IPS-11a (cell line): ENCODE results near the gene PDE6D.

Experiments
- H3K4me3 ChIP-seq: one replicate; pipeline ENCODE4 v1.5.1; 2013; ENCODE audit warnings: low read depth, low read length, control low read depth

PDE6D gene

DNA sequence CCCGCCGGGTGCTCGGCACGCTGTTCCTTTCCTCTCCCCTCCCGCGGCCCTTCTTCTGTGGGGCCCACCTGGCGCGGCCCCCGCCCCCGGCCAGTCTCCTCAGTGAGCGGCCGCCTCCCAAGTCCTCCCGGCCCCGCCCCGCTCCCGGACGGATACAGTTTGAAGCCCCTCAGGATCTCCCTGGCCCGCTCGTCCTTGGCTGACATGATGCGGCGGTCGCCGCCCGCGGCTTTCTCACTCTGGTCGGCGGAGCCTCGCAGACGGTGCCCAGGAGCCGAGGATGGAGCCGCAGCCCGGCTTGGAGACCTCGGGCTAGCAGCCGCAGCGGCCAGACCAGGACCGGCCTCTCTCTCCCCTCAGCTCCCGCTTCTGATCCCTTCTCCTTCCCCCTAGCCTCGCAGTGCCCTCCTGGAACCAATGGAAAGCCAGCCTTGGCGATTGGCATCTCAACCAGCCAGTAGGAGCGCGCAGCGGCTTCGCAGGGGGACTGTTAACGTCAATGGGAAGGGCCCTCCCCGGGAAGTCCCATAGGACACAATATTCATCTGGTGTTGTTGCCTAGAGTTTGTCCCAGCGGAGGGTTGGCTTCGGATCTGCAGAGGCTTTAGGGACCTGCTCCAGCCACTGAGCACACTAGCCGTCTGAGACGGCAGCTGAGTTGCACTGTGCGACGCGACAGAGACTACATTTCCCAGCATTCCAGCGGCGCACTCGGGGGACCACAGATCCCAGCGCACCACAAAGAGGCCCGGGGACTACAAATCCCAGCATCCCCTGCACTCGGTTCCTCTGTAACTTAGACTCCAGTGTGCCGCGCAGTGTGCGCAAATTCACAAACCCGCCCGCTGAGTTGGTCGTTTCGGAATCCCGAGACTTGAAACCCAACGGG lies at the start of gene PDE6D:
Gene PDE6D, minus strand, starts transcription at position 374 of the 889 bp plus-strand sequence. Its CDS starts 168 bp downstream, at position 206.
- H3K4me3 ChIP-seq = peak within 1 kb of the TSS; percentile 76

GRCh38 chr2:231821908-231822307 lies 40.8 kb upstream of the PDE6D start:
- H3K4me3 ChIP-seq = no peak overlapping the region

DNA sequence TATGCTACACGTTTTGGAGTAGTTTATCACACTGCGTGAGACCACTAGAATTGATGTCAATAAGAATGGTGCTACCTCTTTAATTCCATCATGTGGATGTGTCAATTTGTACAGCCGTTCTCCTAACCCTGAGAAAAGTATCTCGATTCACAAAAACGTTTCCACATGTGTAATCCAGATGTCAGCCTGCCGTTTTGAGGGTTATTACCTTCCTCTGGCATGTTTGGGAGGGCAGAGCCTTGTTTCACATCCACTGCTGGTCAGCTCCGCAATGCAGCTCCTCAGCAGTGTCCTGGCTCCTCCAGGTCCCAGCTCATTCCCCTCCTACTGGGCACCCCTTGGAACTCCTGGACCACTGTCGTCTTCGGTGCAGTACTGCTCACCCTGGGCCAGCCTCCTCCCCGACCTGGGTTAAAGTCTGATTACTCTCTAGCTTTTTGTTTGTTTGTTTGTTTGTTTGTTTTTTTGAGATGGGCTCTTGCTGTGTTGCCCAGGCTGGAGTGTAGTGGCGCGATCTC lies 39.8 kb upstream of the PDE6D start:
- no peak overlapping the region for H3K4me3 ChIP-seq

DNA sequence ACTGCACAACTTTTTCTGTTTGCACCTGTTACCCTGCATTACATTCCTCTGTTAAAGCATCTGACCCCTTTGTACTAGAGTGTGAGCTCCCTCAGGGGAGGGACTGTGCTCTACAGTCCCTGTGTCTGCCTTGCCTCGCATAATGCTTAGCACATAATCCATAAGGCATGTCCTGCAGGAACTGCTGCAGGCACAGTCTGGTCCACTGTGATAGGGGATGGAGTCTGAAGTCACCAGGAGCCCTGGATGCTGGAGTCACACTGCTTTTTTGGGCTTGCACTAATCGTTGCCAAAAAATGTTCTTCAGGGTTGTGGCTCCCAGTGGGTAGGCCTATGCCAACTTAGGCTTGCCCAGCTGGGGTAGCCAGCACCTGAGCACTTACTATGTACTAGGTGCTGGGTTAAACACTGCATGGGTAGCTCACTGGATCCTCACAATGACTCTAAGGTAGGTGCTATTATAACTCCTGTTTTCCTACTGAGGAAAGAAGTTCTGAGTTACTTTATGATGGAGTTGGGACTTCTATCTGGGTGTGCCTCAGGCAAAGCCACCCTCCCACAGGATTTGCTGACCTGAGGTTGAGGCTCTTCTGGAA lies 38.5 kb upstream of the PDE6D start:
- H3K4me3 ChIP-seq = no peak overlapping the region

DNA sequence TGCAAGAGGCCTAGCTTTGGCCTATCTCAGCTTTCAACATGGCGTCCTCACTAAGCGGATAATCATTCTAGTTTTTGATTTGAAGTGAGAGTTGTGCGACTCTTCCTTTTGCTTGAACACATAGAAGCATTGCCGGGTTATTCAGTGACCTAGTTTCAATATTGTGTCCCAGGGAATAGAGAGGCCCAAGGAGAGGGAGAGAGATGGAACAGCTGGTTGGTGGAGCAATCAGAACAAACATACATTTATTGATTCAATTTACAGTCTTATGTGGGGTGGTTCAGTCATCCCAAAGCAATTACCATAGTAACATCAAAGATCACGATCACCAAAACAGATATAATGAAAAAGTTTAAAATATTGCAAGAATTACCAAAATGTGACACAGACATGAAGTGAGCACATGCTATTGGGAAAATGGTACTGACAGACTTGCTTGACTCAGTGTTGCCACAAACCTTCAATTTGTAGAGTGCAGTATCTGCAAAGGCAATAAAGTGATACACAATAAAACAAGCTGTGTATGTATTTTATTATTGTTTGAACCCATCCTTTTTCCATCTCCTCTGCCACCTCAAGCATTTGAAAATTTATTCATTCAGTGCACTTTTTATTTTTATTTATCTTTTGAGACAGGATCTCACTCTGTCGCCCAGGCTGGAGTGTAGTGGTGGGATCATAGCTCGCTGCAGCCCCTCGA lies 35.4 kb upstream of the PDE6D start:
- H3K4me3 ChIP-seq = no peak overlapping the region

GRCh38 chr2:231810905-231811304 lies 29.8 kb upstream of the PDE6D start:
- no peak overlapping the region for H3K4me3 ChIP-seq

GRCh38 chr2:231807020-231807419 lies 25.9 kb upstream of the PDE6D start:
- H3K4me3 ChIP-seq = no peak overlapping the region

DNA sequence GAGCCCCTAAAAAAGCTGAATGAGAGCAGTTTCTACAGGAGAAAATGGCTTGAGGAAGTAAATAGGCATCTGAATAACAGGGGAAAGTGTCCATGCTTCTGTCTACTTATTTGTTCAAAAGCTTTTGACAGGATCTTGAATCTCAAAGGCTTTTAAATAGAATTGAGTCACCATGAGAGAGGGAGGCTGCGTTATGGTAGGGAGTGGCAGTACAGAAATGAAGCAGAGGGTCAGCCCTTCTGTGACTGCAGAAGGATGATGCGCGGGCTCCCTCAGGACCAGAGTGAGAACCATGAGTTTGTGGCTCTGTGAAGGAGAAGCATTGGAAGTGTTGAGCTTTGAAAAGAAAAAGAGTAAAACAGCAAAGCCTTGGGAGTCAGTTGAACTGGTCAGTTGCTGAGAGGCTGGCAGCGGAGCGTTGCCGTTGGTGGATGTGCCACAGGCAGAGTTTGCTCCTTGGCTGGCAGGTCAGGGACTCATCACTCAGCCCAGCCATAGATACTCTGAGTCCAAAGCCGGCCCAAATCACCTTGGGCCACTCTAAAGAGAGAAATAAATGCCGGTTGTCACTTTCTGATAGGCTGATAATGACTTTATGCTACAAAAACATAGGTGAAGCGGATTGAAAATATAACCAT lies 22.5 kb upstream of the PDE6D start:
- no peak overlapping the region for H3K4me3 ChIP-seq

DNA sequence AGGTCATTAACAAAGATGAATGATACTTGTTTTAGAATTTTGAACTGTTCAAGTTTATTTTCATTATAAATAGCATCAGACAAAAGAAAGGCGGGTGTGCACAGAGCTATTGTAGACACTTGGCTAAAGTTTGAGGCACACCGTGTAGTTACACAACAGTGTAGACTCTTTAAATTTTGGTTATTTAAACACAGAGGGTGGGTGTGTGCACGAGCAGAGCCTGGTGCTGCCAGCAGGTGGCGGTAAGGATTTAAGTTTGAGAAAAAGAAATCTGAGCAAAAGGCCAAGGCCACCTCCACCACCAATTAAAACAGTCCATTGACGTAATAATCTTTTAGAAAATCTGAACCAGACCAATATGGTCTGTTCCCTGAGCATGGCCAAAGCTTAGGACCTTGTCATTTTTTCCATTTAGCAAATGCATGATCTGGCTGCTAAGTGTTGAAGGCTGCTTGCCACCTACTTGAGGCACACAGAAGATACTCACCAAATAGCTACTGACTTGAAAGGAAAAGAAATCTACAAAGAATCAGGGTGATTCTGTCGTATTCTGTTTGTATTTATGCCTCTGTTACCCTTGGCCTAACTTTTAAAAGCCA lies 19.5 kb upstream of the PDE6D start:
- H3K4me3 ChIP-seq = no peak overlapping the region

- H3K4me3 ChIP-seq = no peak overlapping the region
These were observed 14.6 kb upstream of the PDE6D start for GRCh38 chr2:231795525-231796327.

GRCh38 chr2:231794383-231794782 lies 13.3 kb upstream of the PDE6D start:
- H3K4me3 ChIP-seq = no peak overlapping the region

GRCh38 chr2:231791107-231791506 lies 10.0 kb upstream of the PDE6D start:
- no peak overlapping the region for H3K4me3 ChIP-seq

DNA sequence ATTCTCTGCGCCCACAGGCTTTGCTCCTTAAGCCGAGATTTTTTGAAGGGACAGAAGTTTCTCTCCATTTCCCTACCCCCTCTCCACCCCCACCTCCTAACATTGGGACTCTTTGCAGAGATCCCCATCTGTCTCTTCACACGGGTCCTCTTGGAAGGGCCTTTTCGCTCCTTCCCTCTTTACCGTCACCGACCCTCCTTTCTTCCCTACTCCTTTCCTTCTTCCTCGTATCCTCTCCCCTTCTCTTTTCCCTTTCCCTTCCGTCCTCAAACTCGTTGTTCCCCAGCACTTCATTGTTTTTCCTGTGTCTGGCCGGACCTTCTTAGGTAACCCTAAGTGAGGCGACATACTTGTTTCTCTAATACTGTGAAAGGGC lies 5.8 kb upstream of the PDE6D start:
- H3K4me3 ChIP-seq = peak overlapping the region; percentile 86

DNA sequence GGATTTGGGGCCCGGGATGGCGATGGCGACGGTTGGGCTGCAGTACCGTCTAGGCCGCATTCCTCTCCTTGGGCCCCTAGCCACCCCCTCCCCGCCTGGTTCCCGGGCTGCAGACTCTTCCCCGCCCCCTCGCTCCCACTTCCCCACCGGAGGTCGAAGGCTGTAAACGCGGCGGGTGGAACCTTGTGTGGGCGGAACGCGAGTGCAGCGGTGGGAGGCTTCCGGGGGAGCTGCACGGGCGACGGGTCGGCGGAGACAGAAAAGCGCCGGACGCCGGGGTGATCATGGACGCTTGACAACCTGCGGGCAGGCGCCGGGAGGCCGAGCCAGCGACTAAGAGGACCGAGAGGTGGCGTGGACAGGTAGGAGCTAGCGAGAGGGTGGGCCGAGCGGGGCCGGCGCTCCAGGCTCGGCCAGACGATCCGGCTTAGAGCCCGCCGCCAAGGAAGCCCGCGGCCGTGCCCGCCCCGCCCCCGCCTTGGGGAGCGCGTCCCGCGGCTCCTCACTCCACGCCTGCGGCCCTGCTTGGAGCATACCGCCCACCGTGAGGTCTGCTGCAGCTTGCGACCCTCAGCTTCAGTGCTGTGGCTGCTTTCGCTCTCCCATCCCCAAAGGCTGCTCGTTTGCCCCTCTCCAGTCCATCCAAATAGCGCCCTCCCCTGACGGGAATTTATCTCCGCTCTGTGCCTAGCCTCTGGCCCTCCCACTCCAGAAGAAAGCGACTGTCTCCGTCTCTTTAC lies 5.3 kb upstream of the PDE6D start, which contains the start of gene COPS7B:
Gene COPS7B, plus strand, starts transcription at position 269 of the 740 bp plus-strand sequence. CDS start 2,126 bp downstream, outside the sequence.
- peak within 1 kb of the TSS; percentile 86 for H3K4me3 ChIP-seq

DNA sequence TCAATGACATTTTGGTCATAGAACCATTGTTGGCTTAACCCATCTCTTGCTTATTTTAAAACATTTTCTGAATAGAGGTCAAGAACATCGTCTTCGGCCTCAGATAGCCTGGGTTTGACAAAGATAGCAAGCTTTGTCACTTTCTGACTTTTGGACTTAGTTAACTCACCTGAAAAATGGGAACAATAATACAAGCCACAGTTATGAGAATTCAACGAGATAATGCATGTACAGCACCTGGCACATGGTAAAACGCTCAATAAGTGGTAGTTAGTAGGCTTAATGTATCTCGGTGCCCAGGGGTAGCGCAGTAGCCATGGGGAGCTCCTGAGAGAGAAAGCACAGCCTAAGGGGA lies 4.7 kb upstream of the PDE6D start:
- peak overlapping the region; percentile 86 for H3K4me3 ChIP-seq

GRCh38 chr2:231785413-231785812 lies 4.3 kb upstream of the PDE6D start:
- H3K4me3 ChIP-seq = no peak overlapping the region

- peak overlapping the region; percentile 76 for H3K4me3 ChIP-seq
These were observed 980 bp upstream of the PDE6D start for GRCh38 chr2:231781798-231782726.
